HepG2 (cell line): ENCODE data around the gene ABHD17A. TPM values are rescaled to one million over a fixed set of nuclear protein-coding genes. Genes with fewer than 3 reads are reported as not detected.
A peak's percentile ranks its signal among the peaks of the same experiment; 100 is the strongest.

Experiments used
- EED ChIP-seq: sonication (generic); formaldehyde crosslinking; IDR thresholded peaks from 2 replicates; pipeline ENCODE4 v1.5.0; 2020; ENCODE audit warnings: mild to moderate bottlenecking, missing genetic modification reagents
- ELK4 ChIP-seq: sonication (generic); formaldehyde crosslinking; IDR thresholded peaks from 2 replicates; pipeline ENCODE4 v1.9.0; 2021; ENCODE audit warnings: missing genetic modification reagents, borderline replicate concordance
- FLYWCH1 ChIP-seq: sonication (generic); formaldehyde crosslinking; IDR thresholded peaks from 2 replicates; pipeline ENCODE4 v1.8.1; 2023; ENCODE audit warnings: mild to moderate bottlenecking, missing genetic modification reagents
- HDAC2 ChIP-seq: sonication (generic); formaldehyde crosslinking; IDR thresholded peaks from 2 replicates; pipeline ENCODE4 v1.4.0; 2020; ENCODE audit warnings: missing genetic modification reagents
- MAFK ChIP-seq, 2 experiments: IDR thresholded peaks in 1 of 2; conservative IDR thresholded peaks in 1 of 2; 2 replicates each; pipeline ENCODE4 v1.6.1; 2011; ENCODE audit warnings: improper control_type of control experiment in 2 of 2, low read length in 2 of 2
- MLLT10 ChIP-seq: sonication (generic); formaldehyde crosslinking; IDR thresholded peaks from 2 replicates; pipeline ENCODE4 v1.4.0; 2020; ENCODE audit warnings: missing genetic modification reagents
- MLX ChIP-seq: IDR thresholded peaks from 2 replicates; pipeline ENCODE4 v1.6.1; 2016
- NFYC ChIP-seq: IDR thresholded peaks from 2 replicates; pipeline ENCODE4 v1.6.1; 2016; ENCODE audit warnings: missing genetic modification reagents, missing compliant biosample characterization
- RNF219 ChIP-seq: sonication (generic); formaldehyde crosslinking; IDR thresholded peaks from 2 replicates; pipeline ENCODE4 v1.5.0; 2020; ENCODE audit warnings: mild to moderate bottlenecking, missing genetic modification reagents
- SRY ChIP-seq: sonication (generic); formaldehyde crosslinking; IDR thresholded peaks from 2 replicates; pipeline ENCODE4 v1.8.0; 2022; ENCODE audit warnings: mild to moderate bottlenecking, missing genetic modification reagents
- TGIF2 ChIP-seq: IDR thresholded peaks from 2 replicates; pipeline ENCODE4 v1.6.1; 2016; ENCODE audit warnings: control low read depth, missing compliant biosample characterization
- ZBTB40 ChIP-seq, 2 experiments: fragments of 450-650 bp in 1 of 2; sonication (generic) in 1 of 2; formaldehyde crosslinking in 1 of 2; IDR thresholded peaks; 2 replicates each; pipeline versions ENCODE4 v1.6.1 to v1.8.0; 2016 to 2022; ENCODE audit warnings: antibody characterized with exemption in 1 of 2, mild to moderate bottlenecking in 1 of 2, missing genetic modification reagents in 1 of 2
- ZNF160 ChIP-seq: sonication (generic); formaldehyde crosslinking; IDR thresholded peaks from 2 replicates; pipeline ENCODE4 v1.8.0; 2022; ENCODE audit warnings: mild to moderate bottlenecking, inconsistent platforms, missing genetic modification reagents
- ZNF251 ChIP-seq: sonication (generic); formaldehyde crosslinking; IDR thresholded peaks from 2 replicates; pipeline ENCODE4 v1.9.0; 2021; ENCODE audit warnings: mild to moderate bottlenecking, missing genetic modification reagents
- ZNF569 ChIP-seq: sonication (generic); formaldehyde crosslinking; IDR thresholded peaks from 2 replicates; pipeline ENCODE4 v1.5.0; 2020; ENCODE audit warnings: mild to moderate bottlenecking, missing genetic modification reagents, moderate library complexity, borderline replicate concordance
- ZNF724P ChIP-seq: sonication (generic); formaldehyde crosslinking; IDR thresholded peaks from 2 replicates; pipeline ENCODE4 v1.8.0; 2022; ENCODE audit warnings: missing genetic modification reagents, borderline replicate concordance
- ZSCAN12 ChIP-seq: sonication (generic); formaldehyde crosslinking; IDR thresholded peaks from 2 replicates; pipeline ENCODE4 v1.9.0; 2021; ENCODE audit warnings: mild to moderate bottlenecking, missing genetic modification reagents
- polyA plus RNA-seq, 8 experiments: library from polyadenylated mRNA; depleted of rRNA in 3 of 8; stranded (reverse) in 7 of 8; unstranded in 1 of 8; fragments of >200 nt; fragmentation: Illumina TruSeq in 4 of 8; extraction: Trizol in 4 of 8; gene quantifications; 2 replicates each; pipeline versions ENCODE4 v1.2.1 to v1.2.3, GENCODE V29; 2011 to 2016; ENCODE audit warnings: low read depth in 4 of 8, missing spikeins in 1 of 8, mixed read lengths in 1 of 8; ENCODE audit not compliant: insufficient read depth in 1 of 8
- total RNA-seq, 5 experiments: library from RNA; depleted of rRNA; stranded (reverse); fragments of >200 nt; fragmentation: Illumina TruSeq; extraction: Trizol; gene quantifications; 2 replicates each; pipeline ENCODE4 v1.2.3, GENCODE V29; 2016; ENCODE audit warnings: low read depth in 1 of 5

ABHD17A gene
- total and polyA plus RNA-seq, 2 of the 13 experiments (the other 11 are each of a cell fraction or from before 2014, with no cell fraction given): 27.7 to 40.8 TPM

GRCh38 chr19:1848399-1849131, 36.7 kb downstream of the ABHD17A start, which contains the start of gene REXO1 (continued):
- TF ChIP-seq ZSCAN12 (CRISPR knock-in tag): no peak
- no peak for TF ChIP-seq ELK4
- TF ChIP-seq TGIF2 (CRISPR knock-in tag): no peak
- peak; percentile 88 for TF ChIP-seq EED
- no peak for TF ChIP-seq RNF219
- TF ChIP-seq MLLT10: no peak
- no peak for TF ChIP-seq MLX (CRISPR knock-in tag)
- TF ChIP-seq ZNF251 (CRISPR knock-in tag): no peak
- TF ChIP-seq SRY (CRISPR knock-in tag): no peak
- TF ChIP-seq FLYWCH1 (CRISPR knock-in tag): no peak
- TF ChIP-seq ZNF160 (CRISPR knock-in tag): no peak
- no peak for TF ChIP-seq ZBTB40 (IDR thresholded peaks at IDR 0.05)
- TF ChIP-seq ZBTB40 (CRISPR knock-in tag; IDR thresholded peaks at IDR 0.05): no peak; the same call in 1 of the 2 replicates
- no peak for TF ChIP-seq MAFK (conservative IDR thresholded peaks at IDR 0.05 in 1 of 2, IDR thresholded peaks at IDR 0.05 in 1 of 2; ENCODE audit: low read length in 2 of 2)
- TF ChIP-seq ZNF724P (CRISPR knock-in tag): 0 out of 2 replicates have a peak, but pooled peaks have one; percentile 61
- TF ChIP-seq HDAC2 (CRISPR knock-in tag): no peak
- no peak for TF ChIP-seq NFYC (CRISPR knock-in tag)
- no peak for TF ChIP-seq ZNF569
